ENCODE results near the gene SMURF1.

Gene SMURF1

GRCh38 chr7:99011341-99011705, 132.6 kb downstream of the SMURF1 start:
- Histone ChIP-seq H3K9ac (ENCODE audit: low read length) (no peak overlapping the region), H3K79me2 (ENCODE audit: insufficient read depth, low read length) (no peaks in the 10 kb centered on the region), H3K9me3 (ENCODE audit: low read length) (no peaks in the 10 kb centered on the region), H3K4me1 (ENCODE audit: insufficient read depth, low read length, severe bottlenecking) (no peaks in the 10 kb centered on the region), H3K36me3 (ENCODE audit: insufficient read depth, low read length) (peaks cover 94% of the 10 kb centered on the region), H3F3A (ENCODE audit: insufficient read depth, low read length) (no peaks in the 10 kb centered on the region), H2AFZ (ENCODE audit: low read length) (no peak overlapping the region), H4K20me1 (ENCODE audit: insufficient read depth, low read length) (no peaks in the 10 kb centered on the region), H3K27me3 (ENCODE audit: insufficient read depth, low read length) (no peaks in the 10 kb centered on the region), H3K4me3 (ENCODE audit: low read depth, low read length, poor library complexity, severe bottlenecking) (no peak overlapping the region), H3K4me2 (ENCODE audit: low read length) (no peak overlapping the region), H3K27ac (ENCODE audit: low read depth, low read length, poor library complexity, severe bottlenecking) (no peak overlapping the region), H3K9me2 (ENCODE audit: low read depth, low read length) (no peaks in the 10 kb centered on the region)
- TF ChIP-seq CTCF (IDR thresholded peaks at IDR 0.05; ENCODE audit: low read length): no peak
- no peak for TF ChIP-seq EZH2 (IDR thresholded peaks at IDR 0.05; ENCODE audit: borderline replicate concordance, low read length)

GRCh38 chr7:99010281-99010680, 133.6 kb downstream of the SMURF1 start:
- H3K27ac ChIP-seq (ENCODE audit: low read depth, low read length, poor library complexity, severe bottlenecking): no peak overlapping the region
- no peak overlapping the region for H2AFZ ChIP-seq (ENCODE audit: low read length)
- H3K4me3 ChIP-seq (ENCODE audit: low read depth, low read length, poor library complexity, severe bottlenecking): no peak overlapping the region
- no peak overlapping the region for H3K4me2 ChIP-seq (ENCODE audit: low read length)
- H3F3A ChIP-seq (ENCODE audit: insufficient read depth, low read length): no peaks in the 10 kb centered on the region
- H3K9ac ChIP-seq (ENCODE audit: low read length): no peak overlapping the region
- H3K4me1 ChIP-seq (ENCODE audit: insufficient read depth, low read length, severe bottlenecking): no peaks in the 10 kb centered on the region
- H3K9me3 ChIP-seq (ENCODE audit: low read length): no peaks in the 10 kb centered on the region
- H3K36me3 ChIP-seq (ENCODE audit: insufficient read depth, low read length): peaks cover 94% of the 10 kb centered on the region
- TF ChIP-seq CTCF (IDR thresholded peaks at IDR 0.05; ENCODE audit: low read length): no peak
- TF ChIP-seq EZH2 (IDR thresholded peaks at IDR 0.05; ENCODE audit: borderline replicate concordance, low read length): no peak
- no peaks in the 10 kb centered on the region for H3K9me2 ChIP-seq (ENCODE audit: low read depth, low read length)
- no peaks in the 10 kb centered on the region for H3K79me2 ChIP-seq (ENCODE audit: insufficient read depth, low read length)
- H4K20me1 ChIP-seq (ENCODE audit: insufficient read depth, low read length): no peaks in the 10 kb centered on the region
- no peaks in the 10 kb centered on the region for H3K27me3 ChIP-seq (ENCODE audit: insufficient read depth, low read length)

GRCh38 chr7:99008921-99009530, 134.9 kb downstream of the SMURF1 start:
- Histone ChIP-seq H3K36me3 (ENCODE audit: insufficient read depth, low read length) (peaks cover 94% of the 10 kb centered on the region), H3K27ac (ENCODE audit: low read depth, low read length, poor library complexity, severe bottlenecking) (no peak overlapping the region), H3K9me2 (ENCODE audit: low read depth, low read length) (no peaks in the 10 kb centered on the region), H3K4me2 (ENCODE audit: low read length) (no peak overlapping the region), H4K20me1 (ENCODE audit: insufficient read depth, low read length) (no peaks in the 10 kb centered on the region), H3F3A (ENCODE audit: insufficient read depth, low read length) (no peaks in the 10 kb centered on the region), H3K9me3 (ENCODE audit: low read length) (no peaks in the 10 kb centered on the region), H3K27me3 (ENCODE audit: insufficient read depth, low read length) (no peaks in the 10 kb centered on the region), H2AFZ (ENCODE audit: low read length) (no peak overlapping the region), H3K4me3 (ENCODE audit: low read depth, low read length, poor library complexity, severe bottlenecking) (no peak overlapping the region), H3K9ac (ENCODE audit: low read length) (no peak overlapping the region), H3K4me1 (ENCODE audit: insufficient read depth, low read length, severe bottlenecking) (no peaks in the 10 kb centered on the region), H3K79me2 (ENCODE audit: insufficient read depth, low read length) (no peaks in the 10 kb centered on the region)
- no peak for TF ChIP-seq CTCF (IDR thresholded peaks at IDR 0.05; ENCODE audit: low read length)
- no peak for TF ChIP-seq EZH2 (IDR thresholded peaks at IDR 0.05; ENCODE audit: borderline replicate concordance, low read length)
